Cardiac muscle cell (in vitro differentiated cells and primary cell): ENCODE data around the gene RAB27B. TPM values are rescaled to one million over a fixed set of nuclear protein-coding genes. Genes with fewer than 3 reads are reported as not detected.
A peak's percentile ranks its signal among the peaks of the same experiment; 100 is the strongest.
"Not testable (repeated sequence)": the region's sequence is repeated elsewhere in the genome, so short reads cannot be mapped to it uniquely, and the experiment has no call there.

ENCODE experiments used
- DNase-seq, 2 donors: peaks; one replicate each; pipeline versions ENCODE4 v3.0.0 to v3.0.0-alpha.2; 2010 to 2017; ENCODE audit warnings: low read depth in 1 of 2, low spot score in 1 of 2
- H3K27ac ChIP-seq: fragments of 200-600 bp; sonication (generic); 2 replicates; pipeline ENCODE4 v1.5.1; 2016
- H3K27me3 ChIP-seq: fragments of 200-600 bp; sonication (generic); 2 replicates; pipeline ENCODE4 v1.6.0; 2016; ENCODE audit warnings: control low read depth
- H3K36me3 ChIP-seq: fragments of 200-600 bp; sonication (generic); 2 replicates; pipeline ENCODE4 v1.5.1; 2016; ENCODE audit warnings: control low read depth
- H3K4me1 ChIP-seq: fragments of 200-600 bp; sonication (generic); 2 replicates; pipeline ENCODE4 v1.8.1; 2017; ENCODE audit warnings: low read depth, mild to moderate bottlenecking, mixed run types
- H3K4me3 ChIP-seq: fragments of 200-600 bp; sonication (generic); 2 replicates; pipeline ENCODE4 v1.5.1; 2016; ENCODE audit warnings: mild to moderate bottlenecking
- H3K9me3 ChIP-seq: fragments of 200-600 bp; sonication (generic); 2 replicates; pipeline ENCODE4 v1.5.1; 2017; ENCODE audit warnings: low read depth, mild to moderate bottlenecking, control low read depth
- CTCF ChIP-seq: IDR thresholded peaks from 2 replicates; pipeline ENCODE4 v1.5.1; 2012; ENCODE audit warnings: low read depth, mild to moderate bottlenecking, low read length
- polyA plus RNA-seq: library from polyadenylated mRNA; unstranded; fragments of >200 nt; fragmentation: Nextera tagmentation; extraction: Ambion mirVana; gene quantifications from 2 replicates; pipeline ENCODE4 v1.2.1, GENCODE V29; 2016
- total RNA-seq: library from RNA; depleted of rRNA; stranded (reverse); fragments of >200 nt; gene quantifications from 2 replicates; pipeline ENCODE4 v1.2.3, GENCODE V29; 2016

Gene RAB27B
- total and polyA plus RNA-seq, 2 experiments from 2014 or later: 0.09 to 0.71 TPM

- no peaks in the 10 kb centered on the region for H3K9me3 ChIP-seq
- no peak overlapping the region for H3K4me3 ChIP-seq
- H3K4me1 ChIP-seq: no peaks in the 10 kb centered on the region
- DNase-seq: no peak
- H3K27ac ChIP-seq: no peak overlapping the region
- H3K36me3 ChIP-seq: no peaks in the 10 kb centered on the region
- no peak for TF ChIP-seq CTCF
- no peaks in the 10 kb centered on the region for H3K27me3 ChIP-seq
Measured at GRCh38 chr18:54845787-54846186, 17.5 kb downstream of the RAB27B start.

GRCh38 chr18:54848121-54848520 lies 19.8 kb downstream of the RAB27B start:
- H3K27ac ChIP-seq: no peak overlapping the region
- H3K36me3 ChIP-seq: no peaks in the 10 kb centered on the region
- TF ChIP-seq CTCF: no peak
- no peaks in the 10 kb centered on the region for H3K4me1 ChIP-seq
- no peak overlapping the region for H3K4me3 ChIP-seq
- DNase-seq: no peak
- H3K27me3 ChIP-seq: no peaks in the 10 kb centered on the region
- no peaks in the 10 kb centered on the region for H3K9me3 ChIP-seq

- Histone ChIP-seq H3K9me3 (no peaks in the 10 kb centered on the region), H3K36me3 (no peaks in the 10 kb centered on the region), H3K27me3 (no peaks in the 10 kb centered on the region), H3K4me1 (no peaks in the 10 kb centered on the region), H3K4me3 (no peak overlapping the region), H3K27ac (no peak overlapping the region)
- DNase-seq: no peak
- no peak for TF ChIP-seq CTCF
Measured at GRCh38 chr18:54849683-54850082, 21.4 kb downstream of the RAB27B start.

GRCh38 chr18:54850598-54850997 lies 22.3 kb downstream of the RAB27B start:
- TF ChIP-seq CTCF: no peak
- no peaks in the 10 kb centered on the region for H3K4me1 ChIP-seq
- no peak for DNase-seq
- H3K27me3 ChIP-seq: no peaks in the 10 kb centered on the region
- H3K36me3 ChIP-seq: no peaks in the 10 kb centered on the region
- no peaks in the 10 kb centered on the region for H3K9me3 ChIP-seq
- no peak overlapping the region for H3K4me3 ChIP-seq
- H3K27ac ChIP-seq: no peak overlapping the region

GRCh38 chr18:54852780-54853675 lies 24.8 kb downstream of the RAB27B start:
- Histone ChIP-seq H3K36me3 (no peaks in the 10 kb centered on the region), H3K27me3 (no peaks in the 10 kb centered on the region), H3K27ac (no peak overlapping the region), H3K9me3 (no peaks in the 10 kb centered on the region), H3K4me1 (no peaks in the 10 kb centered on the region), H3K4me3 (no peak overlapping the region)
- TF ChIP-seq CTCF: no peak
- DNase-seq: peak in 1 of 2 donors; percentile 67

- H3K4me1 ChIP-seq, H3K4me3 ChIP-seq, DNase-seq, H3K36me3 ChIP-seq, H3K9me3 ChIP-seq, H3K27me3 ChIP-seq, H3K27ac ChIP-seq: not testable (repeated sequence)
Measured at GRCh38 chr18:54855050-54855449, 26.8 kb downstream of the RAB27B start.
